ENCODE results near the gene DHX35. TPM values are rescaled to one million over a fixed set of nuclear protein-coding genes. Genes with fewer than 3 reads are reported as not detected.

DHX35 gene
- total and polyA plus RNA-seq, 2 of the 4 experiments (the other 2 are of a cell fraction), result 9.1 to 13.5 TPM

DNA sequence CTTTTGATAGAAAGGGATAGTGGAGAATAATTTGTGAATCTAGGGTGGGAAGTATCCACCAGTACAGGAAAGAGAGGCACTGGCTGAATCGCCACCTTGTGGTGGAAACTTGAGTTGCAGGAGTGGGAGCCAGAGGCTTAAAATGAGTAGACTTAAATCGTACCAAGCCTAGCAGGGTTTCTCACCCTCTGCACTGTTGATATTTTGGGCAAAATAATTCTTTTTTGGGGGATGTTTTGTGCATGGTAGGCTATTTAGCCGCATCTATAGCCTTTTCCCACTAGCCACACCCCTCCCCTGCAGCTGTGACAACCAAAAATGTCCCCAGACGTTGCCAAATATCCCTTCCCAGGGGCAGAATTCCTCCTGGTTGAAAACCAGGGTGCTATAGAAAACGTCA is 119.1 kb downstream of the DHX35 start:
- peak; percentile 75 for DNase-seq
- Histone ChIP-seq H2BK20ac (ENCODE audit: low read depth, low read length) (no peak overlapping the region), H3K9me1 (ENCODE audit: insufficient read depth, low read length) (no peaks in the 10 kb centered on the region), H3K4me3 (ENCODE audit: insufficient read depth, low read depth, low read length) (no peak overlapping the region), H2BK120ac (ENCODE audit: low read depth, low read length) (no peak overlapping the region), H2AK5ac (ENCODE audit: low read depth, low read length) (no peak overlapping the region), H3K36me3 (ENCODE audit: control insufficient read depth, insufficient read depth, low read length) (no peaks in the 10 kb centered on the region), H3K4me1 (ENCODE audit: control insufficient read depth, insufficient read depth, low read length) (no peaks in the 10 kb centered on the region), H2AK9ac (replicated peaks; ENCODE audit: low read depth, low read length, poor library complexity) (no peak overlapping the region), H3K18ac (ENCODE audit: low read depth, low read length) (no peak overlapping the region), H3K9ac (ENCODE audit: low read depth, low read length) (no peak overlapping the region), H3K56ac (ENCODE audit: extremely low read depth, insufficient read depth, low read length) (no peak overlapping the region), H3K27ac (ENCODE audit: insufficient read depth, low read length) (no peak overlapping the region), H3K27me3 (ENCODE audit: control insufficient read depth, insufficient read depth, low read length) (peaks cover 16% of the 10 kb centered on the region), H4K8ac (ENCODE audit: low read depth in 2 of 2, low read length in 2 of 2) (no peak overlapping the region), H2AFZ (replicated peaks; ENCODE audit: low read length, poor library complexity) (no peak overlapping the region), H3K79me1 (ENCODE audit: low read depth in 1 of 2, low read length in 2 of 2) (no peaks in the 10 kb centered on the region), H3K4me2 (ENCODE audit: low read depth, low read length) (no peak overlapping the region), H4K91ac (ENCODE audit: insufficient read depth, low read depth, low read length) (no peak overlapping the region), H3K23ac (ENCODE audit: low read depth, low read length) (no peak overlapping the region), H2BK15ac (ENCODE audit: low read depth, low read length) (no peak overlapping the region), H2BK5ac (ENCODE audit: low read depth, low read length, poor library complexity, severe bottlenecking) (no peak overlapping the region), H3K14ac (replicated peaks; ENCODE audit: low read depth, low read length) (no peak overlapping the region), H3K4ac (ENCODE audit: low read depth, low read length) (no peak overlapping the region), H4K5ac (ENCODE audit: low read depth, low read length) (no peak overlapping the region), H4K20me1 (ENCODE audit: insufficient read depth, low read length) (no peaks in the 10 kb centered on the region), H3K9me3 (ENCODE audit: control insufficient read depth, insufficient read depth, low read length) (peaks cover 2% of the 10 kb centered on the region; the same call in 1 of the 2 replicates)
- peak; percentile 99 for ATAC-seq (ENCODE audit: low read depth)
- 0% methylated on average over 1 of the region's 5 CpGs; no CpG with 5 or more reads in 1 of the 2 experiments for WGBS, 2 experiments (ENCODE audit: extremely low coverage in 2 of 2, insufficient read length in 1 of 2)
- dilution Hi-C loops (cut with HindIII; ENCODE audit: low sequenced_read_pairs, unreplicated experiment) (no loop called here), intact Hi-C loops (cut with micrococcal nuclease) (loop anchor here (1.0 kb wide), 1 partner anchor 31 kb away; no protein-coding TSS in a partner anchor), in situ Hi-C loops (cut with MboI; ENCODE audit: low sequenced_read_pairs) (no loop called here)
- CTCF ChIA-PET, result interaction anchor here (0.6 to 3.2 kb wide), 5 partner anchors 25 to 226 kb away, joined by 3 to 31 read pairs (median 3); no protein-coding TSS in a partner anchor
- no TSS peak for BruUV-seq (replicated peaks)
- TF ChIP-seq RAD21 (IDR thresholded peaks at IDR 0.05; ENCODE audit: low read length) (peak; percentile 69), SMC3 (IDR thresholded peaks at IDR 0.05; ENCODE audit: low read depth, low read length) (peak; percentile 93), CEBPB (IDR thresholded peaks at IDR 0.05; ENCODE audit: low read depth, low read length) (no peak)
- TF ChIP-seq, protein P1, sequence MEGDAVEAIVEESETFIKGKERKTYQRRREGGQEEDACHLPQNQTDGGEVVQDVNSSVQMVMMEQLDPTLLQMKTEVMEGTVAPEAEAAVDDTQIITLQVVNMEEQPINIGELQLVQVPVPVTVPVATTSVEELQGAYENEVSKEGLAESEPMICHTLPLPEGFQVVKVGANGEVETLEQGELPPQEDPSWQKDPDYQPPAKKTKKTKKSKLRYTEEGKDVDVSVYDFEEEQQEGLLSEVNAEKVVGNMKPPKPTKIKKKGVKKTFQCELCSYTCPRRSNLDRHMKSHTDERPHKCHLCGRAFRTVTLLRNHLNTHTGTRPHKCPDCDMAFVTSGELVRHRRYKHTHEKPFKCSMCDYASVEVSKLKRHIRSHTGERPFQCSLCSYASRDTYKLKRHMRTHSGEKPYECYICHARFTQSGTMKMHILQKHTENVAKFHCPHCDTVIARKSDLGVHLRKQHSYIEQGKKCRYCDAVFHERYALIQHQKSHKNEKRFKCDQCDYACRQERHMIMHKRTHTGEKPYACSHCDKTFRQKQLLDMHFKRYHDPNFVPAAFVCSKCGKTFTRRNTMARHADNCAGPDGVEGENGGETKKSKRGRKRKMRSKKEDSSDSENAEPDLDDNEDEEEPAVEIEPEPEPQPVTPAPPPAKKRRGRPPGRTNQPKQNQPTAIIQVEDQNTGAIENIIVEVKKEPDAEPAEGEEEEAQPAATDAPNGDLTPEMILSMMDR (conservative IDR thresholded peaks at IDR 0.05; ENCODE audit: low read depth, low read length), result peak; percentile 85
- POLR2A ChIA-PET (ENCODE audit: unreplicated experiment), result no interaction called here

Data from IMR-90 (cell line).